Neural cell (in vitro differentiated cells): Measurements from ENCODE around the gene DAP. TPM values are rescaled to one million over a fixed set of nuclear protein-coding genes. Genes with fewer than 3 reads are reported as not detected.

ENCODE experiments used
- H2AFZ ChIP-seq: fragments of 200-600, 300-800 bp; sonication (generic), shearing (Covaris generic); 2 replicates; pipeline ENCODE4 v1.6.0; 2014; ENCODE audit warnings: low read depth, mild to moderate bottlenecking, antibody characterized with exemption, low read length, moderate library complexity
- H3F3A ChIP-seq: fragments of 200-600 bp; shearing (Covaris generic); 2 replicates; pipeline ENCODE4 v1.6.1; 2016; ENCODE audit warnings: mild to moderate bottlenecking, moderate library complexity, mixed read lengths, antibody characterized with exemption, low read length; ENCODE audit not compliant: insufficient read depth, poor library complexity, severe bottlenecking
- H3K27ac ChIP-seq: fragments of 200-600, 300-800 bp; sonication (generic), shearing (Covaris generic); 2 replicates; pipeline ENCODE4 v1.5.1; 2014; ENCODE audit warnings: mild to moderate bottlenecking, low read length, moderate library complexity
- H3K27me3 ChIP-seq: fragments of 300-800, 200-600 bp; sonication (generic), shearing (Covaris generic); 2 replicates; pipeline ENCODE4 v1.6.0; 2014; ENCODE audit warnings: mild to moderate bottlenecking, low read depth, low read length, moderate library complexity; ENCODE audit not compliant: insufficient read depth
- H3K36me3 ChIP-seq: fragments of 300-800, 200-600 bp; sonication (generic), shearing (Covaris generic); 2 replicates; pipeline ENCODE4 v1.5.1; 2014; ENCODE audit warnings: mild to moderate bottlenecking, antibody characterized with exemption, low read length, moderate library complexity; ENCODE audit not compliant: insufficient read depth
- H3K4me2 ChIP-seq: fragments of 300-800, 200-600 bp; sonication (generic), shearing (Covaris generic); 2 replicates; pipeline ENCODE4 v1.6.0; 2014; ENCODE audit warnings: mild to moderate bottlenecking, low read length
- H3K4me3 ChIP-seq: fragments of 300-800, 200-600 bp; sonication (generic), shearing (Covaris generic); 2 replicates; pipeline ENCODE4 v1.5.1; 2014; ENCODE audit warnings: mild to moderate bottlenecking, low read length, moderate library complexity
- H3K79me2 ChIP-seq: fragments of 200-600 bp; shearing (Covaris generic); replicated peaks from 2 replicates; pipeline ENCODE4 v1.6.0; 2014; ENCODE audit warnings: mild to moderate bottlenecking, low read length, moderate library complexity; ENCODE audit not compliant: insufficient read depth
- H3K9ac ChIP-seq: fragments of 300-800, 200-600 bp; sonication (generic), shearing (Covaris generic); 2 replicates; pipeline ENCODE4 v1.6.1; 2016; ENCODE audit warnings: mild to moderate bottlenecking, low read length, mixed read lengths
- H3K9me2 ChIP-seq: fragments of 200-600 bp; shearing (Covaris generic); 2 replicates; pipeline ENCODE4 v1.6.1; 2016; ENCODE audit warnings: mild to moderate bottlenecking, low read length, mixed read lengths; ENCODE audit not compliant: insufficient read depth
- H3K9me3 ChIP-seq: fragments of 200-600, 300-800 bp; sonication (generic), shearing (Covaris generic); 2 replicates; pipeline ENCODE4 v1.6.1; 2016; ENCODE audit warnings: mild to moderate bottlenecking, mixed run types, low read length, moderate library complexity, mixed read lengths
- H4K20me1 ChIP-seq: fragments of 200-600 bp; shearing (Covaris generic); 2 replicates; pipeline ENCODE4 v1.6.1; 2016; ENCODE audit warnings: mild to moderate bottlenecking, mixed run types; ENCODE audit not compliant: insufficient read depth
- EP300 ChIP-seq: fragments of 450-650 bp; conservative IDR thresholded peaks from 2 replicates; pipeline ENCODE4 v1.6.1; 2014; ENCODE audit warnings: antibody characterized with exemption, mild to moderate bottlenecking, moderate library complexity; ENCODE audit not compliant: poor library complexity, severe bottlenecking
- EZH2 ChIP-seq: fragments of 200-600, 300-800 bp; shearing (Covaris generic), sonication (generic); IDR thresholded peaks from 2 replicates; pipeline ENCODE4 v1.6.1; 2014; ENCODE audit warnings: antibody characterized with exemption, low read length, borderline replicate concordance, mild to moderate bottlenecking; ENCODE audit not compliant: insufficient read depth, poor library complexity, severe bottlenecking
- MXI1 ChIP-seq: fragments of 450-650 bp; conservative IDR thresholded peaks from 2 replicates; pipeline ENCODE4 v1.6.1; 2014; ENCODE audit warnings: antibody characterized with exemption, mild to moderate bottlenecking; ENCODE audit not compliant: poor library complexity, severe bottlenecking
- POLR2AphosphoS5 ChIP-seq: IDR thresholded peaks from 2 replicates; pipeline ENCODE4 v1.6.1; 2012
- RAD21 ChIP-seq: fragments of 450-650 bp; conservative IDR thresholded peaks from 2 replicates; pipeline ENCODE4 v1.6.1; 2014; ENCODE audit warnings: antibody characterized with exemption, mild to moderate bottlenecking, moderate library complexity
- SMC3 ChIP-seq: fragments of 450-650 bp; conservative IDR thresholded peaks from 2 replicates; pipeline ENCODE4 v1.6.1; 2014; ENCODE audit warnings: antibody characterized with exemption, mild to moderate bottlenecking, moderate library complexity; ENCODE audit not compliant: poor library complexity
- TAF1 ChIP-seq: IDR thresholded peaks from 2 replicates; pipeline ENCODE4 v1.6.1; 2012; ENCODE audit warnings: low read depth
- polyA plus RNA-seq: library from polyadenylated mRNA; depleted of rRNA; stranded (reverse); fragments of >200 nt; gene quantifications from 2 replicates; pipeline ENCODE4 v1.2.3, GENCODE V29; 2014
- TF ChIP-seq, protein P1 (sequence below): IDR thresholded peaks from 2 replicates; pipeline ENCODE4 v1.6.1; 2012; ENCODE audit warnings: borderline replicate concordance
- TF ChIP-seq, protein P2 (sequence below): fragments of 450-650 bp; IDR thresholded peaks from 2 replicates; pipeline ENCODE4 v1.5.1; 2014; ENCODE audit warnings: antibody characterized with exemption, mild to moderate bottlenecking, moderate library complexity; ENCODE audit not compliant: poor library complexity, severe bottlenecking

The DAP gene
- polyA plus RNA-seq, 1 donor from 2014 or later, result 9.3 TPM

GRCh38 chr5:10676224-10676623 lies 84.8 kb downstream of the DAP start:
- Histone ChIP-seq H3K9me2 (no peaks in the 10 kb centered on the region), H3K4me2 (no peak overlapping the region), H4K20me1 (no peaks in the 10 kb centered on the region), H3K79me2 (no peaks in the 10 kb centered on the region), H3F3A (no peaks in the 10 kb centered on the region), H2AFZ (no peak overlapping the region), H3K27me3 (no peaks in the 10 kb centered on the region), H3K27ac (no peak overlapping the region), H3K36me3 (no peaks in the 10 kb centered on the region), H3K9ac (no peak overlapping the region), H3K4me3 (no peak overlapping the region), H3K9me3 (no peaks in the 10 kb centered on the region)
- TF ChIP-seq, protein P1, sequence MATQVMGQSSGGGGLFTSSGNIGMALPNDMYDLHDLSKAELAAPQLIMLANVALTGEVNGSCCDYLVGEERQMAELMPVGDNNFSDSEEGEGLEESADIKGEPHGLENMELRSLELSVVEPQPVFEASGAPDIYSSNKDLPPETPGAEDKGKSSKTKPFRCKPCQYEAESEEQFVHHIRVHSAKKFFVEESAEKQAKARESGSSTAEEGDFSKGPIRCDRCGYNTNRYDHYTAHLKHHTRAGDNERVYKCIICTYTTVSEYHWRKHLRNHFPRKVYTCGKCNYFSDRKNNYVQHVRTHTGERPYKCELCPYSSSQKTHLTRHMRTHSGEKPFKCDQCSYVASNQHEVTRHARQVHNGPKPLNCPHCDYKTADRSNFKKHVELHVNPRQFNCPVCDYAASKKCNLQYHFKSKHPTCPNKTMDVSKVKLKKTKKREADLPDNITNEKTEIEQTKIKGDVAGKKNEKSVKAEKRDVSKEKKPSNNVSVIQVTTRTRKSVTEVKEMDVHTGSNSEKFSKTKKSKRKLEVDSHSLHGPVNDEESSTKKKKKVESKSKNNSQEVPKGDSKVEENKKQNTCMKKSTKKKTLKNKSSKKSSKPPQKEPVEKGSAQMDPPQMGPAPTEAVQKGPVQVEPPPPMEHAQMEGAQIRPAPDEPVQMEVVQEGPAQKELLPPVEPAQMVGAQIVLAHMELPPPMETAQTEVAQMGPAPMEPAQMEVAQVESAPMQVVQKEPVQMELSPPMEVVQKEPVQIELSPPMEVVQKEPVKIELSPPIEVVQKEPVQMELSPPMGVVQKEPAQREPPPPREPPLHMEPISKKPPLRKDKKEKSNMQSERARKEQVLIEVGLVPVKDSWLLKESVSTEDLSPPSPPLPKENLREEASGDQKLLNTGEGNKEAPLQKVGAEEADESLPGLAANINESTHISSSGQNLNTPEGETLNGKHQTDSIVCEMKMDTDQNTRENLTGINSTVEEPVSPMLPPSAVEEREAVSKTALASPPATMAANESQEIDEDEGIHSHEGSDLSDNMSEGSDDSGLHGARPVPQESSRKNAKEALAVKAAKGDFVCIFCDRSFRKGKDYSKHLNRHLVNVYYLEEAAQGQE, result no peak
- TF ChIP-seq, protein P2, sequence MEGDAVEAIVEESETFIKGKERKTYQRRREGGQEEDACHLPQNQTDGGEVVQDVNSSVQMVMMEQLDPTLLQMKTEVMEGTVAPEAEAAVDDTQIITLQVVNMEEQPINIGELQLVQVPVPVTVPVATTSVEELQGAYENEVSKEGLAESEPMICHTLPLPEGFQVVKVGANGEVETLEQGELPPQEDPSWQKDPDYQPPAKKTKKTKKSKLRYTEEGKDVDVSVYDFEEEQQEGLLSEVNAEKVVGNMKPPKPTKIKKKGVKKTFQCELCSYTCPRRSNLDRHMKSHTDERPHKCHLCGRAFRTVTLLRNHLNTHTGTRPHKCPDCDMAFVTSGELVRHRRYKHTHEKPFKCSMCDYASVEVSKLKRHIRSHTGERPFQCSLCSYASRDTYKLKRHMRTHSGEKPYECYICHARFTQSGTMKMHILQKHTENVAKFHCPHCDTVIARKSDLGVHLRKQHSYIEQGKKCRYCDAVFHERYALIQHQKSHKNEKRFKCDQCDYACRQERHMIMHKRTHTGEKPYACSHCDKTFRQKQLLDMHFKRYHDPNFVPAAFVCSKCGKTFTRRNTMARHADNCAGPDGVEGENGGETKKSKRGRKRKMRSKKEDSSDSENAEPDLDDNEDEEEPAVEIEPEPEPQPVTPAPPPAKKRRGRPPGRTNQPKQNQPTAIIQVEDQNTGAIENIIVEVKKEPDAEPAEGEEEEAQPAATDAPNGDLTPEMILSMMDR, result no peak
- TF ChIP-seq MXI1, result no peak
- TF ChIP-seq EP300, result no peak
- no peak for TF ChIP-seq TAF1
- no peak for TF ChIP-seq RAD21
- no peak for TF ChIP-seq SMC3
- TF ChIP-seq EZH2, result no peak
- TF ChIP-seq POLR2AphosphoS5, result no peak

- H3K4me2 ChIP-seq, result no peak overlapping the region
- H3K9me2 ChIP-seq, result no peaks in the 10 kb centered on the region
- no peak overlapping the region for H3K27ac ChIP-seq
- no peak overlapping the region for H3K9ac ChIP-seq
- no peaks in the 10 kb centered on the region for H3K9me3 ChIP-seq
- H2AFZ ChIP-seq, result no peak overlapping the region
- H3K4me3 ChIP-seq, result no peak overlapping the region
- TF ChIP-seq, protein P2, result no peak
- TF ChIP-seq POLR2AphosphoS5 (no peak), SMC3 (no peak), EP300 (no peak), EZH2 (no peak), RAD21 (no peak), TAF1 (no peak), MXI1 (no peak)
- TF ChIP-seq, protein P1, result no peak
- H4K20me1 ChIP-seq, result no peaks in the 10 kb centered on the region
- H3K36me3 ChIP-seq, result no peaks in the 10 kb centered on the region
- no peaks in the 10 kb centered on the region for H3K79me2 ChIP-seq
- H3K27me3 ChIP-seq, result no peaks in the 10 kb centered on the region
- no peaks in the 10 kb centered on the region for H3F3A ChIP-seq
These were observed 85.8 kb downstream of the DAP start for GRCh38 chr5:10675177-10675700.
